Lung (tissue), 12 donors: ENCODE data around the gene PDLIM4. TPM values are rescaled to one million over a fixed set of nuclear protein-coding genes. Genes with fewer than 3 reads are reported as not detected.
A peak's percentile ranks its signal among the peaks of the same experiment; 100 is the strongest.

Experiments used
- ATAC-seq: fragments of 200-7000 bp; cut with Tn5 transposase; one replicate; pipeline ENCODE4 v1.9.1; 2020; ENCODE audit warnings: moderate number of reproducible peaks; ENCODE audit not compliant: insufficient read depth, low FRiP score
- DNase-seq, 3 donors: peaks; one replicate each; pipeline ENCODE4 v3.0.0-alpha.2; 2013 to 2017
- H3K27ac ChIP-seq, 2 donors: one replicate each; pipeline ENCODE4 v1.5.1; 2013; ENCODE audit warnings: mild to moderate bottlenecking in 2 of 2, moderate library complexity in 2 of 2, control low read depth in 1 of 2, inconsistent platforms in 1 of 2, low read depth in 1 of 2, low read length in 1 of 2
- H3K27me3 ChIP-seq, 3 donors: one replicate each; pipeline ENCODE4 v1.5.1; 2013; ENCODE audit warnings: low read length in 2 of 3; ENCODE audit not compliant: control insufficient read depth in 3 of 3, insufficient read depth in 3 of 3
- H3K36me3 ChIP-seq, 4 donors: one replicate each; pipeline ENCODE4 v1.5.1; 2013; ENCODE audit warnings: low read length in 4 of 4, mild to moderate bottlenecking in 1 of 4, moderate library complexity in 1 of 4; ENCODE audit not compliant: control insufficient read depth in 4 of 4, insufficient read depth in 4 of 4
- H3K4me1 ChIP-seq, 5 donors: one replicate each; pipeline ENCODE4 v1.5.1; 2013; ENCODE audit warnings: low read length in 5 of 5, mild to moderate bottlenecking in 2 of 5, moderate library complexity in 1 of 5; ENCODE audit not compliant: control insufficient read depth in 5 of 5, insufficient read depth in 5 of 5
- H3K4me3 ChIP-seq: one replicate; pipeline ENCODE4 v1.5.1; 2013; ENCODE audit warnings: mild to moderate bottlenecking, control low read depth, moderate library complexity
- H3K9ac ChIP-seq, 2 donors: one replicate each; pipeline ENCODE4 v1.5.1; 2013; ENCODE audit warnings: low read length in 2 of 2, control low read depth in 1 of 2; ENCODE audit not compliant: insufficient read depth in 1 of 2
- H3K9me3 ChIP-seq, 4 donors: one replicate each; pipeline ENCODE4 v1.5.1; 2013; ENCODE audit warnings: low read length in 3 of 4, mild to moderate bottlenecking in 1 of 4, moderate library complexity in 1 of 4; ENCODE audit not compliant: control insufficient read depth in 4 of 4, insufficient read depth in 3 of 4
- CTCF ChIP-seq: IDR thresholded peaks from 2 replicates; pipeline ENCODE4 v1.5.1; 2012; ENCODE audit warnings: mild to moderate bottlenecking; ENCODE audit errors: control extremely low read depth, extremely low read depth
- WGBS, 2 donors: extraction: QIAGEN DNeasy Blood & Tissue Kit; methylation state at CpG; one replicate each; pipeline ENCODE4 v1.1.7; 2013; 5-methylcytosine and 5-hydroxymethylcytosine counted together
- polyA plus RNA-seq, 2 donors: library from polyadenylated mRNA; stranded (reverse); fragments of 200-250 nt; gene quantifications; one replicate each; pipeline ENCODE4 v1.2.1, GENCODE V29; 2013
- total RNA-seq, 2 donors: library from RNA; depleted of rRNA in 1 of 2; stranded (reverse); fragments of >200 nt in 1 of 2; gene quantifications; one replicate each; pipeline ENCODE4 v1.2.1, GENCODE V29; 2014 to 2021
- donor health status: control.
- donor health status: control.
- donor health status: Bipolar disorder and iron deficiency.
- donor health status: healthy.
- donor health status: DM: yes; HTN: yes; CAD: no.

The PDLIM4 gene
- total and polyA plus RNA-seq, 4 donors: 7.3 to 13.8 (median 9.6) TPM

- Histone ChIP-seq H3K36me3 (no peaks in the 10 kb centered on the region), H3K9ac (peak overlapping the region in 1 of 2 donors; percentile 15), H3K4me1 (peaks cover 0 to 30% (median 11%) of the 10 kb centered on the region in 5 donors), H3K27me3 (peaks cover 0 to 2% (median 0%) of the 10 kb centered on the region in 3 donors), H3K9me3 (no peaks in the 10 kb centered on the region), H3K27ac (peak overlapping the region in 1 of 2 donors; percentile 17), H3K4me3 (no peak overlapping the region)
- WGBS, 2 donors: 77 to 83% methylated on average over 24 of the region's 24 CpGs
- TF ChIP-seq CTCF: no peak
- peak; percentile 95 to 97 (median 96) for DNase-seq
- peak; percentile 25 for ATAC-seq
Observed at GRCh38 chr5:132259069-132259851, 1.8 kb downstream of the PDLIM4 start.

GRCh38 chr5:132260051-132260450 lies 2.6 kb downstream of the PDLIM4 start:
- Histone ChIP-seq H3K4me1 (peaks cover 0 to 30% (median 6%) of the 10 kb centered on the region in 5 donors), H3K27me3 (peaks cover 0 to 2% (median 0%) of the 10 kb centered on the region in 3 donors), H3K4me3 (no peak overlapping the region), H3K36me3 (no peaks in the 10 kb centered on the region), H3K27ac (no peak overlapping the region), H3K9me3 (no peaks in the 10 kb centered on the region), H3K9ac (peak overlapping the region in 1 of 2 donors; percentile 15)
- ATAC-seq (no peak), DNase-seq (peak in 2 of 3 donors; percentile 10 to 21)
- 59 to 64% methylated on average over 6 of the region's 6 CpGs for WGBS, 2 donors
- no peak for TF ChIP-seq CTCF

GRCh38 chr5:132260714-132261551 lies 3.4 kb downstream of the PDLIM4 start:
- 33 to 39% methylated on average over 6 of the region's 6 CpGs for WGBS, 2 donors
- no peak overlapping the region for H3K9ac ChIP-seq

More at GRCh38 chr5:132260714-132261551, 3.4 kb downstream of the PDLIM4 start:
- H3K4me3 ChIP-seq: no peak overlapping the region
- H3K36me3 ChIP-seq: no peaks in the 10 kb centered on the region
- no peak for TF ChIP-seq CTCF
- no peak for DNase-seq
- peaks cover 0 to 2% (median 0%) of the 10 kb centered on the region in 3 donors for H3K27me3 ChIP-seq
- H3K4me1 ChIP-seq: peaks cover 0 to 30% (median 14%) of the 10 kb centered on the region in 5 donors
- no peak overlapping the region for H3K27ac ChIP-seq
- H3K9me3 ChIP-seq: no peaks in the 10 kb centered on the region
- ATAC-seq: no peak
